SK-N-SH treated with all-trans-retinoic acid at 6 μM for 48 hours (cell line): ENCODE measurements around the gene ARRDC2.

ENCODE experiments used
- ATAC-seq: fragments of 200-7000 bp; cut with Tn5 transposase; 3 replicates; pipeline ENCODE4 v1.9.1; 2020; ENCODE audit warnings: mild to moderate bottlenecking, moderate library complexity
- ARNTL ChIP-seq: fragments of 450-650 bp; formaldehyde crosslinking; IDR thresholded peaks from 2 replicates; pipeline ENCODE4 v1.5.0; 2020; ENCODE audit warnings: low read depth, mild to moderate bottlenecking, moderate library complexity, borderline replicate concordance
- CSDC2 ChIP-seq: fragments of 250-450 bp; sonication (Bioruptor Pico); IDR thresholded peaks from 2 replicates; pipeline ENCODE4 v1.5.0; 2020; ENCODE audit warnings: mild to moderate bottlenecking, moderate library complexity
- GLIS3 ChIP-seq: fragments of 250-450 bp; sonication (Bioruptor Pico); IDR thresholded peaks from 2 replicates; pipeline ENCODE4 v1.5.0; 2020; ENCODE audit warnings: mild to moderate bottlenecking, moderate library complexity
- ISL1 ChIP-seq: fragments of 250-450 bp; sonication (Bioruptor Pico); IDR thresholded peaks from 2 replicates; pipeline ENCODE4 v2.1.2; 2022; ENCODE audit warnings: mild to moderate bottlenecking, moderate library complexity
- OSR1 ChIP-seq: fragments of 250-450 bp; sonication (Bioruptor Pico); IDR thresholded peaks from 2 replicates; pipeline ENCODE4 v1.8.0; 2022; ENCODE audit warnings: moderate library complexity, mild to moderate bottlenecking, inconsistent platforms
- PPARA ChIP-seq: fragments of 250-450 bp; sonication (Bioruptor Pico); IDR thresholded peaks from 2 replicates; pipeline ENCODE4 v1.5.0; 2020; ENCODE audit warnings: mild to moderate bottlenecking, borderline replicate concordance
- RARB ChIP-seq: fragments of 250-450 bp; sonication (Bioruptor Pico); IDR thresholded peaks from 2 replicates; pipeline ENCODE4 v1.8.0; 2021; ENCODE audit warnings: mild to moderate bottlenecking, moderate library complexity
- TCF4 ChIP-seq: fragments of 250-450 bp; sonication (Bioruptor Pico); IDR thresholded peaks from 2 replicates; pipeline ENCODE4 v1.8.0; 2021; ENCODE audit warnings: mild to moderate bottlenecking, moderate library complexity, borderline replicate concordance
- TOX ChIP-seq: fragments of 250-450 bp; sonication (Bioruptor Pico); IDR thresholded peaks from 2 replicates; pipeline ENCODE4 v1.8.0; 2021; ENCODE audit warnings: mild to moderate bottlenecking, moderate library complexity, borderline replicate concordance
- ZC3H10 ChIP-seq: fragments of 250-450 bp; sonication (Bioruptor Pico); IDR thresholded peaks from 2 replicates; pipeline ENCODE4 v1.5.1; 2021; ENCODE audit warnings: mild to moderate bottlenecking, moderate library complexity
- ZFP3 ChIP-seq: fragments of 250-450 bp; sonication (Bioruptor Pico); IDR thresholded peaks from 2 replicates; pipeline ENCODE4 v1.5.0; 2020; ENCODE audit warnings: mild to moderate bottlenecking, moderate library complexity
- ZFP30 ChIP-seq: fragments of 450-650 bp; formaldehyde crosslinking; IDR thresholded peaks from 2 replicates; pipeline ENCODE4 v1.5.0; 2022; ENCODE audit warnings: mild to moderate bottlenecking, moderate library complexity
- ZNF565 ChIP-seq: fragments of 450-650 bp; formaldehyde crosslinking; conservative IDR thresholded peaks from 2 replicates; pipeline ENCODE4 v1.5.0; 2020; ENCODE audit warnings: low read depth, mild to moderate bottlenecking, moderate library complexity
- ZNF70 ChIP-seq: fragments of 450-650 bp; formaldehyde crosslinking; IDR thresholded peaks from 2 replicates; pipeline ENCODE4 v1.5.0; 2020; ENCODE audit warnings: mild to moderate bottlenecking, moderate library complexity
- ZNF8 ChIP-seq: fragments of 450-650 bp; formaldehyde crosslinking; IDR thresholded peaks from 2 replicates; pipeline ENCODE4 v1.5.0; 2020; ENCODE audit warnings: mild to moderate bottlenecking, moderate library complexity
- TF ChIP-seq, protein P1 (sequence below): fragments of 250-450 bp; sonication (Bioruptor Pico); IDR thresholded peaks from 2 replicates; pipeline ENCODE4 v1.8.0; 2021; ENCODE audit warnings: low read depth, mild to moderate bottlenecking, moderate library complexity, borderline replicate concordance
- TF ChIP-seq, protein P2 (sequence below): fragments of 250-450 bp; sonication (Bioruptor Pico); IDR thresholded peaks from 2 replicates; pipeline ENCODE4 v1.8.0; 2020; ENCODE audit warnings: mild to moderate bottlenecking, moderate library complexity, borderline replicate concordance
- TF ChIP-seq, protein P3 (sequence below): fragments of 250-450 bp; sonication (Bioruptor Pico); IDR thresholded peaks from 2 replicates; pipeline ENCODE4 v1.5.1; 2021; ENCODE audit warnings: mild to moderate bottlenecking, moderate library complexity
- TF ChIP-seq, protein P4 (sequence below): fragments of 250-450 bp; sonication (Bioruptor Pico); IDR thresholded peaks from 2 replicates; pipeline ENCODE4 v1.5.1; 2020; ENCODE audit warnings: low read depth, mild to moderate bottlenecking, moderate library complexity
- TF ChIP-seq, protein P5 (sequence below): fragments of 250-450 bp; sonication (Bioruptor Pico); IDR thresholded peaks from 2 replicates; pipeline ENCODE4 v1.5.0; 2020; ENCODE audit warnings: mild to moderate bottlenecking, moderate library complexity

ARRDC2 gene

DNA sequence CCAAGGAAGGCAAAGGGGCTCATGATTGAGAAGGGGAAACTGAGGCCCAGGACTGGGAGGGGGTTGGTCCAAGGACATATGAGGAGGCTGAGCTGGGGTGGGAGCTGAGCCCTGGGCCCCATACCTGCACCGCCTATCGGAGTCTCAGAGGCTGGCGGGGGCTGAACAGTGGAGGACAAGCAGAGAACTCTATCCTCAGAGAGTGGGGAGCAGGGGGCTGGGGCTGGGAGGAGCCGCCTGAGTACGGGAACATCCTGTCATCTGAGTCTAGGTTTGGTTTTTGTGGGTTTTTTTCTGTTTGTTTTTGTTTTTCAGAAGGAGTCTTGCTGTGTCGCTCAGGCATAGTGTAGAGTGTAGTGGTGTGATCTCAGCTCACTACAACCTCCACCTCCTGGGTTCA lies 6.2 kb downstream of the ARRDC2 start:
- TF ChIP-seq ZNF70 (CRISPR knock-in tag) (no peak), GLIS3 (CRISPR knock-in tag) (no peak), ISL1 (no peak), RARB (CRISPR knock-in tag) (no peak), ARNTL (CRISPR knock-in tag) (no peak), ZNF565 (CRISPR knock-in tag) (no peak), CSDC2 (CRISPR knock-in tag) (no peak), ZFP30 (no peak), OSR1 (CRISPR knock-in tag) (no peak), ZNF8 (CRISPR knock-in tag) (no peak), PPARA (CRISPR knock-in tag) (no peak), TOX (CRISPR knock-in tag) (no peak)
- TF ChIP-seq, protein P1, sequence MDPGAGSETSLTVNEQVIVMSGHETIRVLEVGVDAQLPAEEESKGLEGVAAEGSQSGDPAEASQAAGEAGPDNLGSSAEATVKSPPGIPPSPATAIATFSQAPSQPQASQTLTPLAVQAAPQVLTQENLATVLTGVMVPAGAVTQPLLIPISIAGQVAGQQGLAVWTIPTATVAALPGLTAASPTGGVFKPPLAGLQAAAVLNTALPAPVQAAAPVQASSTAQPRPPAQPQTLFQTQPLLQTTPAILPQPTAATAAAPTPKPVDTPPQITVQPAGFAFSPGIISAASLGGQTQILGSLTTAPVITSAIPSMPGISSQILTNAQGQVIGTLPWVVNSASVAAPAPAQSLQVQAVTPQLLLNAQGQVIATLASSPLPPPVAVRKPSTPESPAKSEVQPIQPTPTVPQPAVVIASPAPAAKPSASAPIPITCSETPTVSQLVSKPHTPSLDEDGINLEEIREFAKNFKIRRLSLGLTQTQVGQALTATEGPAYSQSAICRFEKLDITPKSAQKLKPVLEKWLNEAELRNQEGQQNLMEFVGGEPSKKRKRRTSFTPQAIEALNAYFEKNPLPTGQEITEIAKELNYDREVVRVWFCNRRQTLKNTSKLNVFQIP (CRISPR knock-in tag), result no peak
- TF ChIP-seq, protein P2, sequence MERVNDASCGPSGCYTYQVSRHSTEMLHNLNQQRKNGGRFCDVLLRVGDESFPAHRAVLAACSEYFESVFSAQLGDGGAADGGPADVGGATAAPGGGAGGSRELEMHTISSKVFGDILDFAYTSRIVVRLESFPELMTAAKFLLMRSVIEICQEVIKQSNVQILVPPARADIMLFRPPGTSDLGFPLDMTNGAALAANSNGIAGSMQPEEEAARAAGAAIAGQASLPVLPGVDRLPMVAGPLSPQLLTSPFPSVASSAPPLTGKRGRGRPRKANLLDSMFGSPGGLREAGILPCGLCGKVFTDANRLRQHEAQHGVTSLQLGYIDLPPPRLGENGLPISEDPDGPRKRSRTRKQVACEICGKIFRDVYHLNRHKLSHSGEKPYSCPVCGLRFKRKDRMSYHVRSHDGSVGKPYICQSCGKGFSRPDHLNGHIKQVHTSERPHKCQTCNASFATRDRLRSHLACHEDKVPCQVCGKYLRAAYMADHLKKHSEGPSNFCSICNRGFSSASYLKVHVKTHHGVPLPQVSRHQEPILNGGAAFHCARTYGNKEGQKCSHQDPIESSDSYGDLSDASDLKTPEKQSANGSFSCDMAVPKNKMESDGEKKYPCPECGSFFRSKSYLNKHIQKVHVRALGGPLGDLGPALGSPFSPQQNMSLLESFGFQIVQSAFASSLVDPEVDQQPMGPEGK, result no peak
- TF ChIP-seq, protein P3, sequence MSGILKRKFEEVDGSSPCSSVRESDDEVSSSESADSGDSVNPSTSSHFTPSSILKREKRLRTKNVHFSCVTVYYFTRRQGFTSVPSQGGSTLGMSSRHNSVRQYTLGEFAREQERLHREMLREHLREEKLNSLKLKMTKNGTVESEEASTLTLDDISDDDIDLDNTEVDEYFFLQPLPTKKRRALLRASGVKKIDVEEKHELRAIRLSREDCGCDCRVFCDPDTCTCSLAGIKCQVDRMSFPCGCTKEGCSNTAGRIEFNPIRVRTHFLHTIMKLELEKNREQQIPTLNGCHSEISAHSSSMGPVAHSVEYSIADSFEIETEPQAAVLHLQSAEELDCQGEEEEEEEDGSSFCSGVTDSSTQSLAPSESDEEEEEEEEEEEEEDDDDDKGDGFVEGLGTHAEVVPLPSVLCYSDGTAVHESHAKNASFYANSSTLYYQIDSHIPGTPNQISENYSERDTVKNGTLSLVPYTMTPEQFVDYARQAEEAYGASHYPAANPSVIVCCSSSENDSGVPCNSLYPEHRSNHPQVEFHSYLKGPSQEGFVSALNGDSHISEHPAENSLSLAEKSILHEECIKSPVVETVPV (CRISPR knock-in tag), result no peak
- TF ChIP-seq, protein P4, sequence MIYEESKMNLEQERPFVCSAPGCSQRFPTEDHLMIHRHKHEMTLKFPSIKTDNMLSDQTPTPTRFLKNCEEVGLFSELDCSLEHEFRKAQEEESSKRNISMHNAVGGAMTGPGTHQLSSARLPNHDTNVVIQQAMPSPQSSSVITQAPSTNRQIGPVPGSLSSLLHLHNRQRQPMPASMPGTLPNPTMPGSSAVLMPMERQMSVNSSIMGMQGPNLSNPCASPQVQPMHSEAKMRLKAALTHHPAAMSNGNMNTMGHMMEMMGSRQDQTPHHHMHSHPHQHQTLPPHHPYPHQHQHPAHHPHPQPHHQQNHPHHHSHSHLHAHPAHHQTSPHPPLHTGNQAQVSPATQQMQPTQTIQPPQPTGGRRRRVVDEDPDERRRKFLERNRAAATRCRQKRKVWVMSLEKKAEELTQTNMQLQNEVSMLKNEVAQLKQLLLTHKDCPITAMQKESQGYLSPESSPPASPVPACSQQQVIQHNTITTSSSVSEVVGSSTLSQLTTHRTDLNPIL, result no peak
- TF ChIP-seq, all 23 proteins: peak for 0
- ATAC-seq, result no peak

DNA sequence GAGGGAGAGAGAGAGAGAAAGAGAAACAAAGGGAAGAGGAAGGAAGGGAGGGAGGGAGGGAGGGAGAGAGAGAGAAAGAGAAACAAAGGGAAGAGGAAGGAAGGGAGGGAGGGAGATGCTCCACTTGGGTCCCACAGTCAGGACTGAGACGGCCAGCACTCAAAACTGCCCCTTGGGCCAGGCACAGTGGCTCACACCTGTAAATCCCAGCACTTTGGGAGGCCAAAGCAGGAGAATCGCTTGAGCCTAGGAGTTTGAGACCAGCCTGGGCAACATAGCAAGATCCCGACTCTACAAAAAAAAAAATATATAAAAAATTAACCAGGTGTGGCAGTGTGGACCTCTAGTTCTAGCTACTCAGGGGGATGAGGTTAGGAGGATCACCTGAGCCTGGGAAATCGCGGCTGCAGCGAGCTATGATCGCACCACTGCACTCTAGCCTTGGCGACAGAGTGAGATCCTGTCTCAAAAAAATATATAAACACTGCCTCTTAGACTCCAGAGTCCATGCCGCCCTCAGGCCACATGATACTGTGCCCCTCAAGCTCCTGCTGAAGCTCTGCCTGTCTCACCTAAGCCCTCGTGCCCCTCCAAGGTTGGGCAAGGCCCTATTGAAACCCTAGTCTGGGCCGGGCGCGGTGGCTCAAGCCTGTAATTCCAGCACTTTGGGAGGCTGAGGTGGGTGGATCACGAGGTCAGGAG lies 8.4 kb downstream of the ARRDC2 start:
- no peak for ATAC-seq
- TF ChIP-seq, protein P3 (CRISPR knock-in tag), result no peak
- TF ChIP-seq TCF4 (CRISPR knock-in tag) (no peak), ZNF565 (CRISPR knock-in tag) (no peak), CSDC2 (CRISPR knock-in tag) (no peak), ZNF70 (CRISPR knock-in tag) (no peak), ISL1 (no peak), ZNF8 (CRISPR knock-in tag) (no peak), ZFP3 (no peak), RARB (CRISPR knock-in tag) (no peak), ZC3H10 (CRISPR knock-in tag) (no peak)
- TF ChIP-seq, protein P2, result no peak
- TF ChIP-seq, protein P5, sequence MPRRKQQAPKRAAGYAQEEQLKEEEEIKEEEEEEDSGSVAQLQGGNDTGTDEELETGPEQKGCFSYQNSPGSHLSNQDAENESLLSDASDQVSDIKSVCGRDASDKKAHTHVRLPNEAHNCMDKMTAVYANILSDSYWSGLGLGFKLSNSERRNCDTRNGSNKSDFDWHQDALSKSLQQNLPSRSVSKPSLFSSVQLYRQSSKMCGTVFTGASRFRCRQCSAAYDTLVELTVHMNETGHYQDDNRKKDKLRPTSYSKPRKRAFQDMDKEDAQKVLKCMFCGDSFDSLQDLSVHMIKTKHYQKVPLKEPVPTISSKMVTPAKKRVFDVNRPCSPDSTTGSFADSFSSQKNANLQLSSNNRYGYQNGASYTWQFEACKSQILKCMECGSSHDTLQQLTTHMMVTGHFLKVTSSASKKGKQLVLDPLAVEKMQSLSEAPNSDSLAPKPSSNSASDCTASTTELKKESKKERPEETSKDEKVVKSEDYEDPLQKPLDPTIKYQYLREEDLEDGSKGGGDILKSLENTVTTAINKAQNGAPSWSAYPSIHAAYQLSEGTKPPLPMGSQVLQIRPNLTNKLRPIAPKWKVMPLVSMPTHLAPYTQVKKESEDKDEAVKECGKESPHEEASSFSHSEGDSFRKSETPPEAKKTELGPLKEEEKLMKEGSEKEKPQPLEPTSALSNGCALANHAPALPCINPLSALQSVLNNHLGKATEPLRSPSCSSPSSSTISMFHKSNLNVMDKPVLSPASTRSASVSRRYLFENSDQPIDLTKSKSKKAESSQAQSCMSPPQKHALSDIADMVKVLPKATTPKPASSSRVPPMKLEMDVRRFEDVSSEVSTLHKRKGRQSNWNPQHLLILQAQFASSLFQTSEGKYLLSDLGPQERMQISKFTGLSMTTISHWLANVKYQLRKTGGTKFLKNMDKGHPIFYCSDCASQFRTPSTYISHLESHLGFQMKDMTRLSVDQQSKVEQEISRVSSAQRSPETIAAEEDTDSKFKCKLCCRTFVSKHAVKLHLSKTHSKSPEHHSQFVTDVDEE (CRISPR knock-in tag), result no peak
- TF ChIP-seq, protein P4, result no peak
